NOMO-1 treated with DMSO at 0.1 percent for 48 hours (cell line): Measurements from ENCODE around the gene GALNT2.

ENCODE experiments used
- DNase-seq: peaks from one replicate; lab custom pipeline; 2025; ENCODE audit not compliant: unreplicated experiment; lab: John Stamatoyannopoulos, UW

Gene GALNT2

GRCh38 chr1:230176326-230176725 is 109.3 kb downstream of the GALNT2 start:
- DNase-seq = no peak

GRCh38 chr1:230176871-230177411 is 109.9 kb downstream of the GALNT2 start:
- DNase-seq = no peak

- DNase-seq = no peak
Observed at GRCh38 chr1:230179249-230179648, 112.2 kb downstream of the GALNT2 start.

- DNase-seq = peak; percentile 4
Observed at GRCh38 chr1:230185076-230186001, 118.3 kb downstream of the GALNT2 start.

GRCh38 chr1:230186003-230186863 is 119.2 kb downstream of the GALNT2 start:
- DNase-seq = no peak

GRCh38 chr1:230186874-230187273 is 119.8 kb downstream of the GALNT2 start:
- DNase-seq = no peak

GRCh38 chr1:230187290-230187689 is 120.3 kb downstream of the GALNT2 start:
- no peak for DNase-seq

GRCh38 chr1:230188826-230189225 is 121.8 kb downstream of the GALNT2 start:
- DNase-seq = no peak

- DNase-seq = no peak
Observed at GRCh38 chr1:230189341-230189740, 122.3 kb downstream of the GALNT2 start.

GRCh38 chr1:230189824-230190223 is 122.8 kb downstream of the GALNT2 start:
- DNase-seq = no peak

- DNase-seq = peak; percentile 94
Observed at GRCh38 chr1:230191079-230191804, 124.2 kb downstream of the GALNT2 start.

GRCh38 chr1:230191855-230192254 is 124.8 kb downstream of the GALNT2 start:
- no peak for DNase-seq

- DNase-seq = no peak
Observed at GRCh38 chr1:230194525-230194924, 127.5 kb downstream of the GALNT2 start.

- DNase-seq = no peak
Observed at GRCh38 chr1:230195199-230195598, 128.2 kb downstream of the GALNT2 start.

- DNase-seq = no peak
Observed at GRCh38 chr1:230196077-230196476, 129.0 kb downstream of the GALNT2 start.

- no peak for DNase-seq
Observed at GRCh38 chr1:230197644-230198567, 130.9 kb downstream of the GALNT2 start.

GRCh38 chr1:230199034-230199433 is 132.0 kb downstream of the GALNT2 start:
- no peak for DNase-seq

- no peak for DNase-seq
Observed at GRCh38 chr1:230199554-230199953, 132.5 kb downstream of the GALNT2 start.

GRCh38 chr1:230200276-230200675 is 133.2 kb downstream of the GALNT2 start:
- DNase-seq = no peak

GRCh38 chr1:230201445-230201844 is 134.4 kb downstream of the GALNT2 start:
- DNase-seq = no peak
